ENCODE results near the gene WDR33. TPM values are rescaled to one million over a fixed set of nuclear protein-coding genes. Genes with fewer than 3 reads are reported as not detected.

Gene WDR33
- total and polyA plus RNA-seq, 7 donors = 11.2 to 38.9 (median 32.7) TPM

GRCh38 chr2:127690696-127691095, 120.3 kb downstream of the WDR33 start:
- no peak overlapping the region for H3K4me3 ChIP-seq
- TF ChIP-seq CTCF (IDR thresholded peaks at IDR 0.05) = no peak
- no peak overlapping the region for H3K27ac ChIP-seq
- H3K9me3 ChIP-seq = no peaks in the 10 kb centered on the region
- DNase-seq = no peak
- H3K4me1 ChIP-seq = no peaks in the 10 kb centered on the region
- no peak for ATAC-seq
- H3K27me3 ChIP-seq (ENCODE audit: insufficient read depth in 3 of 3, low read length in 2 of 3) = no peaks in the 10 kb centered on the region
- intact Hi-C loops (cut with DNase I) = no loop called here
- H3K36me3 ChIP-seq (ENCODE audit: insufficient read depth in 1 of 2, low read depth in 1 of 2) = no peaks in the 10 kb centered on the region
- 91 to 98% (median 91%) methylated on average over 2 of the region's 2 CpGs for WGBS, 3 donors

GRCh38 chr2:127688405-127688804, 122.6 kb downstream of the WDR33 start:
- TF ChIP-seq CTCF (IDR thresholded peaks at IDR 0.05) = no peak
- Histone ChIP-seq H3K27ac (no peak overlapping the region), H3K9me3 (no peaks in the 10 kb centered on the region), H3K27me3 (ENCODE audit: insufficient read depth in 3 of 3, low read length in 2 of 3) (no peaks in the 10 kb centered on the region), H3K4me1 (no peaks in the 10 kb centered on the region), H3K4me3 (no peak overlapping the region), H3K36me3 (ENCODE audit: insufficient read depth in 1 of 2, low read depth in 1 of 2) (no peaks in the 10 kb centered on the region)
- intact Hi-C loops (cut with DNase I) = no loop called here
- no peak for ATAC-seq
- 75 to 86% (median 82%) methylated on average over 1 of the region's 1 CpG for WGBS, 3 donors
- DNase-seq = no peak

- ATAC-seq (no peak), DNase-seq (no peak)
- intact Hi-C loops (cut with DNase I) = no loop called here
- TF ChIP-seq CTCF (IDR thresholded peaks at IDR 0.05) = no peak
- H3K27ac ChIP-seq = no peak overlapping the region
- no peaks in the 10 kb centered on the region for H3K27me3 ChIP-seq (ENCODE audit: insufficient read depth in 3 of 3, low read length in 2 of 3)
- no peaks in the 10 kb centered on the region for H3K36me3 ChIP-seq (ENCODE audit: insufficient read depth in 1 of 2, low read depth in 1 of 2)
- peaks cover 6% of the 10 kb centered on the region for H3K4me1 ChIP-seq
- no peaks in the 10 kb centered on the region for H3K9me3 ChIP-seq
- 58 to 72% (median 67%) methylated on average over 8 of the region's 8 CpGs for WGBS, 3 donors
- no peak overlapping the region for H3K4me3 ChIP-seq
Observed at GRCh38 chr2:127685410-127686080, 125.4 kb downstream of the WDR33 start.

- no peaks in the 10 kb centered on the region for H3K27me3 ChIP-seq (ENCODE audit: insufficient read depth in 3 of 3, low read length in 2 of 3)
- no peak for ATAC-seq
- intact Hi-C loops (cut with DNase I) = no loop called here
- no peak for TF ChIP-seq CTCF (IDR thresholded peaks at IDR 0.05)
- H3K4me3 ChIP-seq = no peak overlapping the region
- no peaks in the 10 kb centered on the region for H3K36me3 ChIP-seq (ENCODE audit: insufficient read depth in 1 of 2, low read depth in 1 of 2)
- WGBS, 3 donors = 28 to 52% (median 30%) methylated on average over 15 of the region's 15 CpGs
- DNase-seq = peak in 1 of 2 donors; percentile 64
- H3K27ac ChIP-seq = no peak overlapping the region
- no peaks in the 10 kb centered on the region for H3K9me3 ChIP-seq
- H3K4me1 ChIP-seq = peaks cover 6% of the 10 kb centered on the region
Observed at GRCh38 chr2:127683757-127684156, 127.2 kb downstream of the WDR33 start.

- no peak for ATAC-seq
- Histone ChIP-seq H3K9me3 (no peaks in the 10 kb centered on the region), H3K4me3 (no peak overlapping the region), H3K4me1 (peaks cover 6% of the 10 kb centered on the region), H3K27ac (no peak overlapping the region), H3K36me3 (ENCODE audit: insufficient read depth in 1 of 2, low read depth in 1 of 2) (no peaks in the 10 kb centered on the region), H3K27me3 (ENCODE audit: insufficient read depth in 3 of 3, low read length in 2 of 3) (no peaks in the 10 kb centered on the region)
- no peak for TF ChIP-seq CTCF (IDR thresholded peaks at IDR 0.05)
- DNase-seq = no peak
- intact Hi-C loops (cut with DNase I) = no loop called here
Observed at GRCh38 chr2:127683056-127683455, 127.9 kb downstream of the WDR33 start.

Measured in psoas muscle (tissue), 8 donors.